H1 (cell line): ENCODE measurements around the gene ACTG1. TPM values are rescaled to one million over a fixed set of nuclear protein-coding genes. Genes with fewer than 3 reads are reported as not detected.

Experiments
- BCL11A ChIP-seq, 2 experiments: IDR thresholded peaks; one replicate each; pipeline ENCODE4 v1.6.1; 2011; ENCODE audit warnings: low read depth in 2 of 2, low read length in 2 of 2, mild to moderate bottlenecking in 2 of 2
- CBX5 ChIP-seq: fragments of 300-800, 300-1000 bp; sonication (generic); IDR thresholded peaks from 2 replicates; pipeline ENCODE4 v1.7.1; 2016; ENCODE audit warnings: antibody characterized with exemption, low read length, low read depth
- CREB1 ChIP-seq: IDR thresholded peaks from 2 replicates; pipeline ENCODE4 v1.6.1; 2012; ENCODE audit warnings: inconsistent platforms
- FOSL1 ChIP-seq: IDR thresholded peaks from 2 replicates; pipeline ENCODE4 v1.6.1; 2011; ENCODE audit warnings: mild to moderate bottlenecking, low read depth, low read length, moderate library complexity; ENCODE audit not compliant: insufficient read depth
- GTF2F1 ChIP-seq: IDR thresholded peaks from 2 replicates; pipeline ENCODE4 v1.6.1; 2012; ENCODE audit warnings: low read depth, low read length, improper control_type of control experiment, borderline replicate concordance
- KDM1A ChIP-seq: fragments of 200-600, 300-600 bp; sonication (generic); IDR thresholded peaks from 2 replicates; pipeline ENCODE4 v1.7.1; 2016; ENCODE audit warnings: mild to moderate bottlenecking, low read length, borderline replicate concordance
- MAX ChIP-seq: IDR thresholded peaks from 2 replicates; pipeline ENCODE4 v1.6.1; 2012; ENCODE audit warnings: inconsistent platforms
- POLR2AphosphoS5 ChIP-seq: IDR thresholded peaks from 2 replicates; pipeline ENCODE4 v1.6.1; 2011; ENCODE audit warnings: low read depth, low read length
- RAD21 ChIP-seq, 2 experiments: IDR thresholded peaks in 1 of 2; conservative IDR thresholded peaks in 1 of 2; 2 replicates each; pipeline ENCODE4 v1.6.1; 2011; ENCODE audit warnings: low read depth in 2 of 2, low read length in 2 of 2, improper control_type of control experiment in 1 of 2, inconsistent platforms in 1 of 2, mild to moderate bottlenecking in 1 of 2, moderate library complexity in 1 of 2
- RFX5 ChIP-seq: IDR thresholded peaks from 2 replicates; pipeline ENCODE4 v1.6.1; 2011; ENCODE audit warnings: low read depth, low read length, improper control_type of control experiment, borderline replicate concordance
- RNF2 ChIP-seq: fragments of 200-900, 300-1000 bp; sonication (generic); IDR thresholded peaks from 2 replicates; pipeline ENCODE4 v1.7.1; 2016; ENCODE audit warnings: borderline replicate concordance, low read depth, mild to moderate bottlenecking, antibody characterized with exemption, low read length; ENCODE audit not compliant: poor library complexity, severe bottlenecking; ENCODE audit errors: missing control alignments
- RXRA ChIP-seq: IDR thresholded peaks from 2 replicates; pipeline ENCODE4 v1.6.1; 2011; ENCODE audit warnings: low read depth, mild to moderate bottlenecking, low read length, moderate library complexity; ENCODE audit not compliant: insufficient read depth
- SIN3A ChIP-seq, 2 experiments: IDR thresholded peaks in 1 of 2; conservative IDR thresholded peaks in 1 of 2; 2 replicates each; pipeline ENCODE4 v1.6.1; 2011 to 2012; ENCODE audit warnings: low read length in 2 of 2, improper control_type of control experiment in 1 of 2, low read depth in 1 of 2, mild to moderate bottlenecking in 1 of 2
- SIX5 ChIP-seq: IDR thresholded peaks from 2 replicates; pipeline ENCODE4 v1.6.1; 2011; ENCODE audit warnings: mild to moderate bottlenecking, low read depth, low read length
- SP1 ChIP-seq: IDR thresholded peaks from 2 replicates; pipeline ENCODE4 v1.6.1; 2011; ENCODE audit warnings: low read depth, low read length
- SP2 ChIP-seq: IDR thresholded peaks from 2 replicates; pipeline ENCODE4 v1.6.1; 2012; ENCODE audit warnings: mild to moderate bottlenecking, low read length, inconsistent platforms
- SRF ChIP-seq: IDR thresholded peaks from 2 replicates; pipeline ENCODE4 v1.6.1; 2011; ENCODE audit warnings: mild to moderate bottlenecking, low read depth, low read length, moderate library complexity
- TEAD4 ChIP-seq: IDR thresholded peaks from 2 replicates; pipeline ENCODE4 v1.6.1; 2012; ENCODE audit warnings: low read depth, low read length, inconsistent platforms, mixed read lengths
- polyA plus RNA-seq, 7 experiments: library from polyadenylated mRNA; depleted of rRNA in 3 of 7; stranded (reverse) in 5 of 7; unstranded in 2 of 7; fragments of >200 nt in 5 of 7; fragments of 200-250 nt in 2 of 7; gene quantifications; 1 replicate in 5 of 7; 2 replicates in 1 of 7; 4 replicates in 1 of 7; pipeline versions ENCODE4 v1.2.1 to v1.2.3, GENCODE V29; 2011 to 2013; ENCODE audit warnings: missing spikeins in 2 of 7, mixed read lengths in 2 of 7
- total RNA-seq: library from RNA; stranded (reverse); fragmentation: NEBNext Ultra II Directional; extraction: Animal tissue kit (Norgen Biotek cat#: 25700); gene quantifications from 2 replicates; pipeline ENCODE4 v1.2.1, GENCODE V29; 2021
- TF ChIP-seq, protein P1 (sequence below), 3 experiments: IDR thresholded peaks; 1 replicate in 2 of 3; 2 replicates in 1 of 3; pipeline versions ENCODE4 v1.5.1 to v1.6.1; 2011; ENCODE audit warnings: low read length in 3 of 3, mild to moderate bottlenecking in 3 of 3, inconsistent platforms in 2 of 3, low read depth in 1 of 3, moderate library complexity in 1 of 3; ENCODE audit not compliant: insufficient read depth in 1 of 3; ENCODE audit errors: control extremely low read depth in 1 of 3

ACTG1 gene
- total and polyA plus RNA-seq, 2 of the 8 experiments (the other 6 are each of a cell fraction or from before 2014, with no cell fraction given): 3,535 to 5,010 TPM

DNA sequence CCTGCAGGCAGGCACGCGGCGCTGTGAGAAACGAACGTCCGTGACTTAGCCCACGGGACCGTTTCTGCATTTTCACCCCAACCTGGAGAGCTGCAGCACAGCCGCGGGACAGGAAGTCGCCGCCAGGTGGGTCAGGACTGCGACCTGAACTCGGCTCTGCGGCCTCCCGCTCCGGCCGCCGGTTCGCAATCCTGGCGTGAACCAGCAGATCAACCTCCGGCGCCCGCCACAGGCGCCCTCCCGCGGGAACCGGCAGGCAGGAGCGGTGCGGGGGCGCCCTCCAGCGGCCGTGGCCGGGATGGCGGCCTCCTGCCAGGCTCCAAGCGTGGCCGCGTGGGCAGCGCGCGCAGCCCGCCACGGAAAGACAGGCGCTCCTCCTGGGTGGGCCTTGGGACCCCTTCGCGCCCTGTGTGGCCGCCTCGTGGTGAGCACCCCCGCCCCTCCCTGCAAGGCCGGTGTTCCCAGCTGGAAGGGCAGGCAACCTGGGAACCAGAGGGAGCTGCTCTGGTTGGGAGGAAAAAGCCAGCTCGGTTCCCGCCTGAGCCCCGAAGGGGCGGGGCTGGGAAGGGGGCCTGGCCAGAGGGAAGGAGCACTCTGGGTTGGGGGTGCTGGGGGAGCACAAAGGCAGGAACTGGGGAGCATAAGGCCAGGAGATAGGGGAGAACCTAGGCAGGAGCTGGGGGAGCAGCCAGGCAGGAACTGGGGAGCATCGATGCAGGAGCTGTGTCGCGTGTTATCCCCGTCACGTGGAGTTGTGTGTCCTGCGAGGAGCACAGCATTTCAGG, 28.2 kb downstream of the ACTG1 start (continued):
- TF ChIP-seq RFX5: no peak
- TF ChIP-seq FOSL1: peak; percentile 81
- TF ChIP-seq, protein P1, sequence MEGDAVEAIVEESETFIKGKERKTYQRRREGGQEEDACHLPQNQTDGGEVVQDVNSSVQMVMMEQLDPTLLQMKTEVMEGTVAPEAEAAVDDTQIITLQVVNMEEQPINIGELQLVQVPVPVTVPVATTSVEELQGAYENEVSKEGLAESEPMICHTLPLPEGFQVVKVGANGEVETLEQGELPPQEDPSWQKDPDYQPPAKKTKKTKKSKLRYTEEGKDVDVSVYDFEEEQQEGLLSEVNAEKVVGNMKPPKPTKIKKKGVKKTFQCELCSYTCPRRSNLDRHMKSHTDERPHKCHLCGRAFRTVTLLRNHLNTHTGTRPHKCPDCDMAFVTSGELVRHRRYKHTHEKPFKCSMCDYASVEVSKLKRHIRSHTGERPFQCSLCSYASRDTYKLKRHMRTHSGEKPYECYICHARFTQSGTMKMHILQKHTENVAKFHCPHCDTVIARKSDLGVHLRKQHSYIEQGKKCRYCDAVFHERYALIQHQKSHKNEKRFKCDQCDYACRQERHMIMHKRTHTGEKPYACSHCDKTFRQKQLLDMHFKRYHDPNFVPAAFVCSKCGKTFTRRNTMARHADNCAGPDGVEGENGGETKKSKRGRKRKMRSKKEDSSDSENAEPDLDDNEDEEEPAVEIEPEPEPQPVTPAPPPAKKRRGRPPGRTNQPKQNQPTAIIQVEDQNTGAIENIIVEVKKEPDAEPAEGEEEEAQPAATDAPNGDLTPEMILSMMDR (IDR thresholded peaks at IDR 0.05; ENCODE audit: control extremely low read depth in 1 of 3, insufficient read depth in 1 of 3, low read depth in 1 of 3, low read length in 3 of 3): peak; percentile 85 to 97 (median 85)
- TF ChIP-seq SRF: 0 out of 2 replicates have a peak, but pooled peaks have one; percentile 10
- TF ChIP-seq SIX5: no peak
- TF ChIP-seq CREB1: peak; percentile 62
- no peak for TF ChIP-seq SP2
- TF ChIP-seq POLR2AphosphoS5: no peak
- TF ChIP-seq RNF2: peak; percentile 33
- TF ChIP-seq CBX5: no peak
- TF ChIP-seq SP1: no peak
- TF ChIP-seq BCL11A (IDR thresholded peaks at IDR 0.05; ENCODE audit: low read depth in 2 of 2, low read length in 2 of 2): no peak
- TF ChIP-seq TEAD4: peak; percentile 5; the same call in 1 of the 2 replicates
- no peak; the same call in none of the 2 replicates for TF ChIP-seq KDM1A
- TF ChIP-seq SIN3A (conservative IDR thresholded peaks at IDR 0.05 in 1 of 2, IDR thresholded peaks at IDR 0.05 in 1 of 2; ENCODE audit: low read depth in 1 of 2, low read length in 2 of 2): peak; percentile 49 to 85; a peak in 2 of 4 replicates
- TF ChIP-seq MAX: peak; percentile 80
- peak; percentile 85 to 92 for TF ChIP-seq RAD21 (IDR thresholded peaks at IDR 0.05 in 1 of 2, conservative IDR thresholded peaks at IDR 0.05 in 1 of 2; ENCODE audit: low read depth in 2 of 2, low read length in 2 of 2)
- no peak for TF ChIP-seq GTF2F1
- TF ChIP-seq RXRA: no peak
